T-helper 2 cell treated with Interferon-gamma antibody and Interleukin-4, amounts not matched to agents 5 μg/mL and 100 μg/mL, for 36 hours (primary cell): ENCODE results near the gene CCDC167.
A peak's percentile ranks its signal among the peaks of the same experiment; 100 is the strongest.
"Not testable (repeated sequence)": the region's sequence is repeated elsewhere in the genome, so short reads cannot be mapped to it uniquely, and the experiment has no call there.

Experiments
- DNase-seq: peaks from one replicate; pipeline ENCODE4 v3.0.0; 2021; ENCODE audit warnings: low spot score
- H3K27ac Mint-ChIP-seq: one replicate; pipeline ENCODE4 v1.8.0; 2021; ENCODE audit warnings: mild to moderate bottlenecking, mixed read lengths
- H3K27me3 Mint-ChIP-seq: one replicate; pipeline ENCODE4 v1.8.0; 2021; ENCODE audit warnings: low read depth, mixed read lengths
- H3K36me3 Mint-ChIP-seq: one replicate; pipeline ENCODE4 v1.8.0; 2021; ENCODE audit warnings: low read depth, mixed read lengths
- H3K4me1 Mint-ChIP-seq: one replicate; pipeline ENCODE4 v1.8.0; 2021; ENCODE audit warnings: low read depth, mixed read lengths
- H3K4me3 Mint-ChIP-seq: one replicate; pipeline ENCODE4 v1.8.0; 2022; ENCODE audit warnings: mild to moderate bottlenecking, moderate library complexity, mixed read lengths
- H3K9me3 Mint-ChIP-seq: one replicate; pipeline ENCODE4 v1.8.0; 2021; ENCODE audit warnings: mixed read lengths

Gene CCDC167

GRCh38 chr6:37473364-37474095, 26.2 kb downstream of the CCDC167 start:
- no peak for DNase-seq
- Mint-ChIP-seq H3K4me3 (no peak overlapping the region), H3K9me3 (no peaks in the 10 kb centered on the region), H3K36me3 (peaks cover 73% of the 10 kb centered on the region), H3K27me3 (no peaks in the 10 kb centered on the region), H3K27ac (no peak overlapping the region), H3K4me1 (no peaks in the 10 kb centered on the region)

- H3K9me3 Mint-ChIP-seq: peaks cover 11% of the 10 kb centered on the region
- no peaks in the 10 kb centered on the region for H3K27me3 Mint-ChIP-seq
- peaks cover 2% of the 10 kb centered on the region for H3K4me1 Mint-ChIP-seq
- DNase-seq: no peak
- H3K4me3 Mint-ChIP-seq: no peak overlapping the region
- H3K27ac Mint-ChIP-seq: no peak overlapping the region
- H3K36me3 Mint-ChIP-seq: peaks cover 66% of the 10 kb centered on the region
Measured at GRCh38 chr6:37467718-37468117, 32.0 kb downstream of the CCDC167 start.

GRCh38 chr6:37463110-37463509, 36.6 kb downstream of the CCDC167 start:
- no peak overlapping the region for H3K4me3 Mint-ChIP-seq
- no peak overlapping the region for H3K27ac Mint-ChIP-seq
- H3K4me1 Mint-ChIP-seq: peaks cover 2% of the 10 kb centered on the region
- H3K36me3 Mint-ChIP-seq: peaks cover 59% of the 10 kb centered on the region
- DNase-seq: no peak
- no peaks in the 10 kb centered on the region for H3K27me3 Mint-ChIP-seq
- H3K9me3 Mint-ChIP-seq: peaks cover 11% of the 10 kb centered on the region

- no peaks in the 10 kb centered on the region for H3K27me3 Mint-ChIP-seq
- no peak overlapping the region for H3K27ac Mint-ChIP-seq
- peaks cover 56% of the 10 kb centered on the region for H3K36me3 Mint-ChIP-seq
- H3K9me3 Mint-ChIP-seq: no peaks in the 10 kb centered on the region
- no peak overlapping the region for H3K4me3 Mint-ChIP-seq
- peaks cover 4% of the 10 kb centered on the region for H3K4me1 Mint-ChIP-seq
- DNase-seq: no peak
Measured at GRCh38 chr6:37460805-37461204, 38.9 kb downstream of the CCDC167 start.

- H3K36me3 Mint-ChIP-seq: peaks cover 55% of the 10 kb centered on the region
- H3K9me3 Mint-ChIP-seq: no peaks in the 10 kb centered on the region
- no peak overlapping the region for H3K27ac Mint-ChIP-seq
- H3K27me3 Mint-ChIP-seq: no peaks in the 10 kb centered on the region
- no peak for DNase-seq
- no peak overlapping the region for H3K4me3 Mint-ChIP-seq
- H3K4me1 Mint-ChIP-seq: peaks cover 4% of the 10 kb centered on the region
Measured at GRCh38 chr6:37459981-37460800, 39.5 kb downstream of the CCDC167 start.

- no peaks in the 10 kb centered on the region for H3K9me3 Mint-ChIP-seq
- H3K4me3 Mint-ChIP-seq: no peak overlapping the region
- no peak overlapping the region for H3K27ac Mint-ChIP-seq
- DNase-seq: no peak
- H3K4me1 Mint-ChIP-seq: peaks cover 2% of the 10 kb centered on the region
- H3K27me3 Mint-ChIP-seq: no peaks in the 10 kb centered on the region
- H3K36me3 Mint-ChIP-seq: peaks cover 51% of the 10 kb centered on the region
Measured at GRCh38 chr6:37456816-37457560, 42.7 kb downstream of the CCDC167 start.

- Mint-ChIP-seq H3K36me3 (peaks cover 50% of the 10 kb centered on the region), H3K9me3 (no peaks in the 10 kb centered on the region), H3K4me3 (no peak overlapping the region), H3K27ac (no peak overlapping the region), H3K27me3 (no peaks in the 10 kb centered on the region), H3K4me1 (peaks cover 4% of the 10 kb centered on the region)
- DNase-seq: no peak
Measured at GRCh38 chr6:37456126-37456525, 43.6 kb downstream of the CCDC167 start.

- no peaks in the 10 kb centered on the region for H3K9me3 Mint-ChIP-seq
- H3K4me1 Mint-ChIP-seq: peaks cover 4% of the 10 kb centered on the region
- no peak for DNase-seq
- H3K27ac Mint-ChIP-seq: peak overlapping the region; percentile 14
- H3K36me3 Mint-ChIP-seq: peaks cover 60% of the 10 kb centered on the region
- H3K27me3 Mint-ChIP-seq: no peaks in the 10 kb centered on the region
- no peak overlapping the region for H3K4me3 Mint-ChIP-seq
Measured at GRCh38 chr6:37454420-37455140, 45.1 kb downstream of the CCDC167 start.

- no peaks in the 10 kb centered on the region for H3K27me3 Mint-ChIP-seq
- no peak overlapping the region for H3K4me3 Mint-ChIP-seq
- H3K36me3 Mint-ChIP-seq: peaks cover 56% of the 10 kb centered on the region
- peaks cover 4% of the 10 kb centered on the region for H3K4me1 Mint-ChIP-seq
- no peak overlapping the region for H3K27ac Mint-ChIP-seq
- no peaks in the 10 kb centered on the region for H3K9me3 Mint-ChIP-seq
- DNase-seq: no peak
Measured at GRCh38 chr6:37452522-37452921, 47.2 kb downstream of the CCDC167 start.

- H3K36me3 Mint-ChIP-seq: peaks cover 56% of the 10 kb centered on the region
- no peaks in the 10 kb centered on the region for H3K27me3 Mint-ChIP-seq
- DNase-seq: peak; percentile 9
- no peak overlapping the region for H3K27ac Mint-ChIP-seq
- H3K4me1 Mint-ChIP-seq: peaks cover 4% of the 10 kb centered on the region
- H3K4me3 Mint-ChIP-seq: no peak overlapping the region
- H3K9me3 Mint-ChIP-seq: no peaks in the 10 kb centered on the region
Measured at GRCh38 chr6:37451441-37452193, 48.1 kb downstream of the CCDC167 start.

- no peak overlapping the region for H3K27ac Mint-ChIP-seq
- no peaks in the 10 kb centered on the region for H3K27me3 Mint-ChIP-seq
Measured at GRCh38 chr6:37449984-37450383, 49.7 kb downstream of the CCDC167 start.

GRCh38 chr6:37443216-37443542, 56.5 kb downstream of the CCDC167 start:
- DNase-seq, H3K27me3 Mint-ChIP-seq, H3K9me3 Mint-ChIP-seq: not testable (repeated sequence)
- Mint-ChIP-seq H3K36me3 (peaks cover 54% of the 10 kb centered on the region), H3K4me3 (peak overlapping the region; percentile 88), H3K4me1 (peaks cover 13% of the 10 kb centered on the region), H3K27ac (peak overlapping the region; percentile 96)

More at GRCh38 chr6:37449984-37450383, 49.7 kb downstream of the CCDC167 start:
- Mint-ChIP-seq H3K4me1 (peaks cover 2% of the 10 kb centered on the region), H3K9me3 (no peaks in the 10 kb centered on the region), H3K36me3 (peaks cover 58% of the 10 kb centered on the region), H3K4me3 (no peak overlapping the region)
- no peak for DNase-seq
